Hypothalamus (tissue), 51 donors: Measurements from ENCODE around the gene SLC39A11.
A peak's percentile ranks its signal among the peaks of the same experiment; 100 is the strongest.

Experiments used
- DNase-seq, 51 donors: peaks; one replicate each; lab custom pipeline; 2025; lab: John Stamatoyannopoulos, UW

The SLC39A11 gene

GRCh38 chr17:72886622-72887021 lies 205.9 kb downstream of the SLC39A11 start:
- no peak for DNase-seq

GRCh38 chr17:72884066-72884465 lies 208.4 kb downstream of the SLC39A11 start:
- peak in 46 of 51 donors; percentile 5 to 91 (median 58) for DNase-seq

GRCh38 chr17:72883351-72883750 lies 209.1 kb downstream of the SLC39A11 start:
- DNase-seq = no peak

- DNase-seq = peak in 1 of 51 donors; percentile 12
These were observed 210.1 kb downstream of the SLC39A11 start for GRCh38 chr17:72882426-72882825.

- DNase-seq = no peak
These were observed 212.6 kb downstream of the SLC39A11 start for GRCh38 chr17:72879877-72880276.

GRCh38 chr17:72878975-72879660 lies 213.4 kb downstream of the SLC39A11 start:
- DNase-seq = no peak

GRCh38 chr17:72877348-72877747 lies 215.1 kb downstream of the SLC39A11 start:
- DNase-seq = no peak

- DNase-seq = no peak
These were observed 216.1 kb downstream of the SLC39A11 start for GRCh38 chr17:72876413-72876812.

- DNase-seq = no peak
These were observed 217.1 kb downstream of the SLC39A11 start for GRCh38 chr17:72875361-72875760.

- no peak for DNase-seq
These were observed 220.1 kb downstream of the SLC39A11 start for GRCh38 chr17:72872396-72872795.

GRCh38 chr17:72870367-72870985 lies 222.0 kb downstream of the SLC39A11 start:
- DNase-seq = no peak

- no peak for DNase-seq
These were observed 222.9 kb downstream of the SLC39A11 start for GRCh38 chr17:72869630-72870029.

GRCh38 chr17:72865954-72866353 lies 226.5 kb downstream of the SLC39A11 start:
- no peak for DNase-seq

GRCh38 chr17:72863526-72864211 lies 228.8 kb downstream of the SLC39A11 start:
- no peak for DNase-seq

- no peak for DNase-seq
These were observed 230.1 kb downstream of the SLC39A11 start for GRCh38 chr17:72862276-72862999.

GRCh38 chr17:72861811-72862210 lies 230.7 kb downstream of the SLC39A11 start:
- DNase-seq = no peak

GRCh38 chr17:72860778-72861177 lies 231.7 kb downstream of the SLC39A11 start:
- no peak for DNase-seq

GRCh38 chr17:72858826-72859495 lies 233.5 kb downstream of the SLC39A11 start:
- DNase-seq = no peak

- DNase-seq = peak in 1 of 51 donors; percentile 64
These were observed 238.8 kb downstream of the SLC39A11 start for GRCh38 chr17:72853440-72854415.
